Measurements from ENCODE around the gene NOP16. TPM values are rescaled to one million over a fixed set of nuclear protein-coding genes. Genes with fewer than 3 reads are reported as not detected.

The NOP16 gene
- polyA plus RNA-seq, 4 donors, result 22.5 to 47.6 (median 29.2) TPM

- WGBS, 3 donors, result 87 to 94% (median 92%) methylated on average over 6 of the region's 6 CpGs
- no peak for FAIRE-seq
These were observed 19.3 kb upstream of the NOP16 start for GRCh38 chr5:176407456-176408251.

DNA sequence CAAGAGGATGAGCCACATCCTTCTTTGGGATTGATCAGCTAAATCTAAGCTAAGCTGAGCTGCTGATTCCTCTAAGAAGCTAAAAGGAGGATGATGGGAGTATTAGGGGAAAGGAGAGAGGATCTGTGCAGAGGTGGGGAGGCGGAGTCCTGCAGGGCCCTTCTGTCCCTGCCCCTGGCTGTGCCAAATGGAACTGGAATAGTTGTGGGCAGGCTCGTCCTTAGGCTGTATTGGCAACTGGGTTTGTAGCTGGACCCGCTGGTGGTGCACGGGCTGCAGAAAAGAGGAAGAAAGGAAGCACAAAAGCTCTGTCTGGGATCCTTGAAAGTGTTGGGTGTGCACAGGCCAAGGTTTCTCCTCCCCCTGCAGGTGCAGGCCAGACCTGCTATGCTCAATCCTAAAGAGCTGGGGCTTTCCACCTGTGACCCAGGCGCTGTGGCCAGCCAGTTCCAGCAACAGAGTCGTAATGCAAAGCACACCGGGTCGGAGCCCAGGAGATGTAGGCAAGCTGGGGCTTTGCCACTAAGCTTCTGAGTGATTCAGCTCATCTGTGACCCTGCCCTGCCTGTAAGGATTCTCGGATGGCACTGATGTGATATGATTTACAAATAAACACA, 18.1 kb upstream of the NOP16 start:
- 33 to 73% (median 49%) methylated on average over 8 to 9 of the region's 9 CpGs for WGBS, 3 donors
- FAIRE-seq (no peak), DNase-seq (no peak)
- Histone ChIP-seq H3K27me3 (ENCODE audit: control insufficient read depth in 3 of 3, insufficient read depth in 3 of 3, low read length in 3 of 3) (no peaks in the 10 kb centered on the region), H3K9me3 (ENCODE audit: control insufficient read depth in 2 of 2, insufficient read depth in 1 of 2, low read depth in 1 of 2, low read length in 1 of 2) (no peaks in the 10 kb centered on the region), H3K27ac (ENCODE audit: low read depth in 1 of 3, low read length in 2 of 3) (peak overlapping the region in 1 of 3 donors; percentile 45), H3K4me1 (ENCODE audit: control insufficient read depth in 3 of 3, insufficient read depth in 2 of 3, low read depth in 1 of 3, low read length in 2 of 3) (peaks cover 3 to 42% (median 3%) of the 10 kb centered on the region in 3 donors), H3K4me3 (ENCODE audit: low read depth in 1 of 3, low read length in 3 of 3) (no peak overlapping the region), H3K36me3 (ENCODE audit: control insufficient read depth in 3 of 3, insufficient read depth in 2 of 3, low read depth in 1 of 3, low read length in 3 of 3) (peaks cover 0 to 85% (median 13%) of the 10 kb centered on the region in 3 donors)

More at GRCh38 chr5:176407456-176408251, 19.3 kb upstream of the NOP16 start:
- H3K9me3 ChIP-seq (ENCODE audit: control insufficient read depth in 2 of 2, insufficient read depth in 1 of 2, low read depth in 1 of 2, low read length in 1 of 2), result no peaks in the 10 kb centered on the region
- H3K4me3 ChIP-seq (ENCODE audit: low read depth in 1 of 3, low read length in 3 of 3), result no peak overlapping the region
- H3K36me3 ChIP-seq (ENCODE audit: control insufficient read depth in 3 of 3, insufficient read depth in 2 of 3, low read depth in 1 of 3, low read length in 3 of 3), result peaks cover 0 to 86% (median 13%) of the 10 kb centered on the region in 3 donors
- H3K4me1 ChIP-seq (ENCODE audit: control insufficient read depth in 3 of 3, insufficient read depth in 2 of 3, low read depth in 1 of 3, low read length in 2 of 3), result peaks cover 3 to 33% (median 5%) of the 10 kb centered on the region in 3 donors
- no peak for DNase-seq
- H3K27me3 ChIP-seq (ENCODE audit: control insufficient read depth in 3 of 3, insufficient read depth in 3 of 3, low read length in 3 of 3), result no peaks in the 10 kb centered on the region
- no peak overlapping the region for H3K27ac ChIP-seq (ENCODE audit: low read depth in 1 of 3, low read length in 2 of 3)

GRCh38 chr5:176405656-176406435, 17.4 kb upstream of the NOP16 start:
- Histone ChIP-seq H3K9me3 (ENCODE audit: control insufficient read depth in 2 of 2, insufficient read depth in 1 of 2, low read depth in 1 of 2, low read length in 1 of 2) (no peaks in the 10 kb centered on the region), H3K27me3 (ENCODE audit: control insufficient read depth in 3 of 3, insufficient read depth in 3 of 3, low read length in 3 of 3) (no peaks in the 10 kb centered on the region), H3K36me3 (ENCODE audit: control insufficient read depth in 3 of 3, insufficient read depth in 2 of 3, low read depth in 1 of 3, low read length in 3 of 3) (peaks cover 0 to 86% (median 13%) of the 10 kb centered on the region in 3 donors), H3K4me1 (ENCODE audit: control insufficient read depth in 3 of 3, insufficient read depth in 2 of 3, low read depth in 1 of 3, low read length in 2 of 3) (peaks cover 2 to 48% (median 6%) of the 10 kb centered on the region in 3 donors), H3K27ac (ENCODE audit: low read depth in 1 of 3, low read length in 2 of 3) (peak overlapping the region; percentile 64 to 99 (median 97)), H3K4me3 (ENCODE audit: low read depth in 1 of 3, low read length in 3 of 3) (no peak overlapping the region)
- FAIRE-seq (no peak), DNase-seq (peak; percentile 63 to 65)
- 68 to 79% (median 73%) methylated on average over 20 of the region's 20 CpGs for WGBS, 3 donors

GRCh38 chr5:176401281-176402205, 13.1 kb upstream of the NOP16 start:
- DNase-seq, result no peak
- H3K27ac ChIP-seq (ENCODE audit: low read depth in 1 of 3, low read length in 2 of 3), result peak overlapping the region; percentile 69 to 86 (median 83)

GRCh38 chr5:176400382-176401156, 12.2 kb upstream of the NOP16 start:
- DNase-seq, result peak; percentile 78 to 96
- Histone ChIP-seq H3K9me3 (ENCODE audit: control insufficient read depth in 2 of 2, insufficient read depth in 1 of 2, low read depth in 1 of 2, low read length in 1 of 2) (no peaks in the 10 kb centered on the region), H3K27me3 (ENCODE audit: control insufficient read depth in 3 of 3, insufficient read depth in 3 of 3, low read length in 3 of 3) (no peaks in the 10 kb centered on the region), H3K4me1 (ENCODE audit: control insufficient read depth in 3 of 3, insufficient read depth in 2 of 3, low read depth in 1 of 3, low read length in 2 of 3) (peaks cover 3 to 50% (median 10%) of the 10 kb centered on the region in 3 donors), H3K27ac (ENCODE audit: low read depth in 1 of 3, low read length in 2 of 3) (peak overlapping the region; percentile 69 to 86 (median 83)), H3K36me3 (ENCODE audit: control insufficient read depth in 3 of 3, insufficient read depth in 2 of 3, low read depth in 1 of 3, low read length in 3 of 3) (peaks cover 6 to 85% (median 7%) of the 10 kb centered on the region in 3 donors), H3K4me3 (ENCODE audit: low read depth in 1 of 3, low read length in 3 of 3) (no peak overlapping the region)
- FAIRE-seq, result no peak
- WGBS, 3 donors, result 23 to 66% (median 37%) methylated on average over 17 of the region's 17 CpGs

More at GRCh38 chr5:176401281-176402205, 13.1 kb upstream of the NOP16 start:
- H3K27me3 ChIP-seq (ENCODE audit: control insufficient read depth in 3 of 3, insufficient read depth in 3 of 3, low read length in 3 of 3), result no peaks in the 10 kb centered on the region
- H3K9me3 ChIP-seq (ENCODE audit: control insufficient read depth in 2 of 2, insufficient read depth in 1 of 2, low read depth in 1 of 2, low read length in 1 of 2), result no peaks in the 10 kb centered on the region
- H3K4me3 ChIP-seq (ENCODE audit: low read depth in 1 of 3, low read length in 3 of 3), result no peak overlapping the region
- no peak for FAIRE-seq
- WGBS, 3 donors, result 79 to 88% (median 87%) methylated on average over 22 of the region's 22 CpGs
- H3K36me3 ChIP-seq (ENCODE audit: control insufficient read depth in 3 of 3, insufficient read depth in 2 of 3, low read depth in 1 of 3, low read length in 3 of 3), result peaks cover 6 to 86% (median 13%) of the 10 kb centered on the region in 3 donors
- peaks cover 3 to 58% (median 10%) of the 10 kb centered on the region in 3 donors for H3K4me1 ChIP-seq (ENCODE audit: control insufficient read depth in 3 of 3, insufficient read depth in 2 of 3, low read depth in 1 of 3, low read length in 2 of 3)

DNA sequence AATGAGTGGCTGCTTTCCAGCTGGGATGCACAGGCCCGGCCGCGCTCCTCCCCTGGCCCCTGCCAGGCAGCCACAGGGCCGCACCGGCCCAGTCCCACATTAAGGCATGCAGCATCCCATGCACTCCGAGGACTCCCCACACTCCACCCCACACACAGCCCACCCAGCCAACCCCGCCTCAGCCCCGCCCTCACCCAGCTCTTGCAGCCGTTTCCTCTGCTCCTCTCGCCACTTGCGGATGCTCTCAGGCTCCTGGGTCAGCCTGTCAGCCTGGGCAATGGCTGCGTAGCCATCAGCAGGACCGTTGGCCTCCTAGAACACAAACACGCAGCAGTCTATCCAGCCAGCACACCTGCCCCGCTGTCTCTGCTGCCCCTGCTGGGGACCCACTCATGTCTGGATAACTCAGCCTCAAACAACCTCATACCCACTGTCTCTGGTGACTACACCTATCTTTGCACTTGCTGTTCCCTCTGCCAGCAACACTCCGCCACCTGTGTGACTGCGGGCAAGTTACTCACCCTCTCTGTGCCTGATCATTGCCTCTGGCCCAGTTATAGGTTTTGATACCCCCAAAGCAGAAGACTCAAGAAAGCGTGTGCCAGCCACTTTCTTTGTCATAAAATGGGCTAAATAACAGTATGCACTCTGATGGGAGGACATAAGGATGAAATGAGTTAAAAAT, 9.5 kb upstream of the NOP16 start:
- peaks cover 6 to 85% (median 9%) of the 10 kb centered on the region in 3 donors for H3K36me3 ChIP-seq (ENCODE audit: control insufficient read depth in 3 of 3, insufficient read depth in 2 of 3, low read depth in 1 of 3, low read length in 3 of 3)
- H3K4me3 ChIP-seq (ENCODE audit: low read depth in 1 of 3, low read length in 3 of 3), result no peak overlapping the region
- FAIRE-seq (no peak), DNase-seq (no peak)
- peaks cover 3 to 26% (median 7%) of the 10 kb centered on the region in 3 donors for H3K4me1 ChIP-seq (ENCODE audit: control insufficient read depth in 3 of 3, insufficient read depth in 2 of 3, low read depth in 1 of 3, low read length in 2 of 3)
- WGBS, 3 donors, result 91 to 95% (median 92%) methylated on average over 18 of the region's 18 CpGs
- no peaks in the 10 kb centered on the region for H3K9me3 ChIP-seq (ENCODE audit: control insufficient read depth in 2 of 2, insufficient read depth in 1 of 2, low read depth in 1 of 2, low read length in 1 of 2)
- no peak overlapping the region for H3K27ac ChIP-seq (ENCODE audit: low read depth in 1 of 3, low read length in 2 of 3)
- no peaks in the 10 kb centered on the region for H3K27me3 ChIP-seq (ENCODE audit: control insufficient read depth in 3 of 3, insufficient read depth in 3 of 3, low read length in 3 of 3)

DNA sequence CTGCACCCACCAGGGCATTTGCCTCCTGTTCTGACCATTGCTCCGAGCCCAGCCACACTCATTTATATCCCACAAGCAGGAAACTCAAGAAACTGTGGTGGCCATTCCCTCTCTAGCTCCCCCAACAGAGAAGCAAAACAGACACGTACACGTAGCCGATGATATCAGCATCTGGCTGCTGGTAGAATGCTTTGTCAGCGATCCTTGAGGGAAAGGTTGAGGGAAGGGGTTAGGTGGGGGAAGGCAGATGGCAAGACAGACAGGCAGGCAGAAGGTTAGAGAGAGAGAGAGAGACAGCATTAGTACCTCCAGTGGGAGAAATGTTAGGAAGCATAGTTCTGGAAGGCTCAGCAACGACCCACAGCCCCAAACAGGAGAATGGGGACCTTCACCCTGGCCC, 7.9 kb upstream of the NOP16 start:
- FAIRE-seq (no peak), DNase-seq (no peak)
- Histone ChIP-seq H3K9me3 (ENCODE audit: control insufficient read depth in 2 of 2, insufficient read depth in 1 of 2, low read depth in 1 of 2, low read length in 1 of 2) (no peaks in the 10 kb centered on the region), H3K4me3 (ENCODE audit: low read depth in 1 of 3, low read length in 3 of 3) (no peak overlapping the region), H3K4me1 (ENCODE audit: control insufficient read depth in 3 of 3, insufficient read depth in 2 of 3, low read depth in 1 of 3, low read length in 2 of 3) (peaks cover 3 to 14% (median 7%) of the 10 kb centered on the region in 3 donors), H3K27me3 (ENCODE audit: control insufficient read depth in 3 of 3, insufficient read depth in 3 of 3, low read length in 3 of 3) (no peaks in the 10 kb centered on the region), H3K27ac (ENCODE audit: low read depth in 1 of 3, low read length in 2 of 3) (no peak overlapping the region), H3K36me3 (ENCODE audit: control insufficient read depth in 3 of 3, insufficient read depth in 2 of 3, low read depth in 1 of 3, low read length in 3 of 3) (peaks cover 6 to 90% (median 9%) of the 10 kb centered on the region in 3 donors)
- WGBS, 3 donors, result 72 to 83% (median 76%) methylated on average over 6 of the region's 6 CpGs

Measured in small intestine (tissue), 7 donors.